RWPE1 (cell line): ENCODE measurements around the gene AUNIP.

Experiments
- CTCF ChIA-PET: fragments of 350-600 bp; sonication (Branson Sonifier 250); formaldehyde crosslinking; extraction: SDS; loops from one replicate; lab custom pipeline; 2021; lab: Yijun Ruan, JAX
- POLR2A ChIA-PET: fragments of 400-600 bp; formaldehyde crosslinking; extraction: SDS; loops from one replicate; lab custom pipeline; 2020; ENCODE audit warnings: antibody characterized with exemption; ENCODE audit not compliant: low non-redundant PET; lab: Yijun Ruan, JAX
- DNase-seq: peaks from one replicate; pipeline ENCODE4 v3.0.0; 2012; ENCODE audit warnings: low spot score
- H3K27ac ChIP-seq: fragments of 450-650 bp; 2 replicates; pipeline ENCODE4 v1.5.1; 2017
- TF ChIP-seq, protein P1 (sequence below): fragments of 450-650 bp; conservative IDR thresholded peaks from 2 replicates; pipeline ENCODE4 v1.5.1; 2017; ENCODE audit warnings: low read depth, mild to moderate bottlenecking

AUNIP gene

DNA sequence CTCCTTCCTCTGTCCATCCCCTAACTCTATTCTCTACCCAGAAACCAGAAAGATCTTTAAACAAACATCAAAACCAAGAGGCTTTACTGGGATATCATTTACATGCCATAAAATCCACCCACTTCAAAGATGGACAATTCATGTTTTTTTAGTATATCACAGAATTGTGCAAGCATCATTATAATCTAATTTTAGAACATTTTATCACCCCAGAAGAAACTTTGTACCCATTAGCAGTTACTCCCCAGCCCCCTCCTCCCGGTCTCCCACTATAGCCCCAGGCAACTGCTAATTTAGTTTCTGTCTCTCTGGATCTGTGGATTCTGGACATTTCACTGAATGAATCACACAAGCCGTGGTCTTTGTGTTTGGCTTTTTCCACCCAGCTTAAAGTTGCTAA, 64.0 kb downstream of the AUNIP start:
- TF ChIP-seq, protein P1, sequence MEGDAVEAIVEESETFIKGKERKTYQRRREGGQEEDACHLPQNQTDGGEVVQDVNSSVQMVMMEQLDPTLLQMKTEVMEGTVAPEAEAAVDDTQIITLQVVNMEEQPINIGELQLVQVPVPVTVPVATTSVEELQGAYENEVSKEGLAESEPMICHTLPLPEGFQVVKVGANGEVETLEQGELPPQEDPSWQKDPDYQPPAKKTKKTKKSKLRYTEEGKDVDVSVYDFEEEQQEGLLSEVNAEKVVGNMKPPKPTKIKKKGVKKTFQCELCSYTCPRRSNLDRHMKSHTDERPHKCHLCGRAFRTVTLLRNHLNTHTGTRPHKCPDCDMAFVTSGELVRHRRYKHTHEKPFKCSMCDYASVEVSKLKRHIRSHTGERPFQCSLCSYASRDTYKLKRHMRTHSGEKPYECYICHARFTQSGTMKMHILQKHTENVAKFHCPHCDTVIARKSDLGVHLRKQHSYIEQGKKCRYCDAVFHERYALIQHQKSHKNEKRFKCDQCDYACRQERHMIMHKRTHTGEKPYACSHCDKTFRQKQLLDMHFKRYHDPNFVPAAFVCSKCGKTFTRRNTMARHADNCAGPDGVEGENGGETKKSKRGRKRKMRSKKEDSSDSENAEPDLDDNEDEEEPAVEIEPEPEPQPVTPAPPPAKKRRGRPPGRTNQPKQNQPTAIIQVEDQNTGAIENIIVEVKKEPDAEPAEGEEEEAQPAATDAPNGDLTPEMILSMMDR, result no peak
- no peak for DNase-seq
- ChIA-PET POLR2A (no interaction called here), CTCF (interaction anchor here (0.6 to 2.0 kb wide), 2 partner anchors 8 to 186 kb away, joined by 3 to 5 read pairs; no protein-coding TSS in a partner anchor)
- no peak overlapping the region for H3K27ac ChIP-seq

DNA sequence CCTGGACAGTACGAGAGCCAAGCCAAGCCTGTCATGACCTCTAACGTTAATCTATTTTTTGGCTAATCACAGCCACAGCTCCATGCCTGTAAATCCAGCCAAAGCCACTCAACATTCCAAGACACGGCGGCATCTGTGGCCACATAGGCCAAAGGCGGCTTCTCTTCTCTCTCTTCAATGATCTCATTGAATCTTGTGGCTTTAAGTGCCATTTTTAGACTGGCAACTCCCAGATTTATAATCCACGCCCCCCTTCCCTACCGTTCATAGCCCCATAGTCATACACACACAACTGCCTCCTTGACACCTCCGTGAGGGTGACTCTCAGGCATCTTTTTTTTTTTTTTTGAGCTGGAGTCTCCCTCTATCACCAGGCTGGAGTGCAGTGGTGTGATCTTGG, 64.9 kb downstream of the AUNIP start:
- H3K27ac ChIP-seq, result no peak overlapping the region
- POLR2A ChIA-PET, result no interaction called here
- DNase-seq, result no peak
- CTCF ChIA-PET, result interaction anchor here (0.6 to 2.0 kb wide), 2 partner anchors 185 to 216 kb away, joined by 3 to 5 read pairs; no protein-coding TSS in a partner anchor
- TF ChIP-seq, protein P1, result no peak

- ChIA-PET POLR2A (interaction anchor here (0.7 kb wide), 1 partner anchor 211 kb away, joined by 4 read pairs; no protein-coding TSS in a partner anchor), CTCF (no interaction called here)
- DNase-seq, result no peak
- TF ChIP-seq, protein P1, result no peak
- no peak overlapping the region for H3K27ac ChIP-seq
Observed at GRCh38 chr1:25793585-25794170, 65.6 kb downstream of the AUNIP start.

- TF ChIP-seq, protein P1, result no peak
- DNase-seq, result no peak
- H3K27ac ChIP-seq, result no peak overlapping the region
- ChIA-PET POLR2A (no interaction called here), CTCF (no interaction called here)
Observed at GRCh38 chr1:25792115-25792514, 67.1 kb downstream of the AUNIP start.

- TF ChIP-seq, protein P1, result no peak
- DNase-seq, result no peak
- no peak overlapping the region for H3K27ac ChIP-seq
- POLR2A ChIA-PET, result no interaction called here
- CTCF ChIA-PET, result no interaction called here
Observed at GRCh38 chr1:25790472-25790871, 68.8 kb downstream of the AUNIP start.

GRCh38 chr1:25787760-25788166, 71.5 kb downstream of the AUNIP start:
- DNase-seq, result no peak
- TF ChIP-seq, protein P1, result no peak
- ChIA-PET POLR2A (no interaction called here), CTCF (interaction anchor here (0.6 kb wide), 4 partner anchors 8 to 1034 kb away, joined by 3 to 7 read pairs (median 3); no protein-coding TSS in a partner anchor)
- no peak overlapping the region for H3K27ac ChIP-seq
